ENCODE data around the gene RUNX1.
"Not testable (repeated sequence)": the region's sequence is repeated elsewhere in the genome, so short reads cannot be mapped to it uniquely, and the experiment has no call there.

Gene RUNX1

DNA sequence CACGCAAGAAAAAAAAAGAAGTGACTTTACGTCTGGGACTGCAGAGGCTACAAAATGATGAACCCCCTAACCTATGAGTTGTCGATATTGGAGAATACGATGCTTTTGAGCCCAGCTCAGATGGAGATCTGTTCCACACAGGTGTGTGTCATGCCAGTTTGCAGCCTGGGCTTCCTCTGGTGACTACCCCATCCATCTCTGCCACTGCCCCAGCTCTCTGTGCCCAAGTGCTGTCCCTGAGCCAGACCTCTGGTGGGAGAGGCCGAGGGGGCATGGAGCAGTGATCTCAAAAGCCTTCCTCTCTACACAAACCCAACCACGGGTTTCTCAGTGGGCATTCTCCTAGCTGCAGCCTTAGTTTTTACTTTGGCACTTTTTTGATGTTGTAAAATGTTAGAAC is 239.3 kb downstream of the RUNX1 start:
- peak overlapping the region; percentile 52 for H3K27ac ChIP-seq (ENCODE audit: insufficient read depth, low read length, poor library complexity, severe bottlenecking)
- no peak overlapping the region for H3K4me3 ChIP-seq (ENCODE audit: insufficient read depth, low read depth, low read length, poor library complexity, severe bottlenecking)
- no peaks in the 10 kb centered on the region for H3K9me3 ChIP-seq (ENCODE audit: control insufficient read depth, low read length)
- no peaks in the 10 kb centered on the region for H3K27me3 ChIP-seq (replicated peaks; ENCODE audit: control insufficient read depth, insufficient read depth, low read length, poor library complexity, severe bottlenecking)
- H3K4me1 ChIP-seq (ENCODE audit: control insufficient read depth, insufficient read depth, low read length, poor library complexity, severe bottlenecking): peaks cover 60% of the 10 kb centered on the region
- peaks cover 22% of the 10 kb centered on the region for H3K36me3 ChIP-seq (ENCODE audit: control insufficient read depth, insufficient read depth, low read length)
- DNase-seq: no peak

DNA sequence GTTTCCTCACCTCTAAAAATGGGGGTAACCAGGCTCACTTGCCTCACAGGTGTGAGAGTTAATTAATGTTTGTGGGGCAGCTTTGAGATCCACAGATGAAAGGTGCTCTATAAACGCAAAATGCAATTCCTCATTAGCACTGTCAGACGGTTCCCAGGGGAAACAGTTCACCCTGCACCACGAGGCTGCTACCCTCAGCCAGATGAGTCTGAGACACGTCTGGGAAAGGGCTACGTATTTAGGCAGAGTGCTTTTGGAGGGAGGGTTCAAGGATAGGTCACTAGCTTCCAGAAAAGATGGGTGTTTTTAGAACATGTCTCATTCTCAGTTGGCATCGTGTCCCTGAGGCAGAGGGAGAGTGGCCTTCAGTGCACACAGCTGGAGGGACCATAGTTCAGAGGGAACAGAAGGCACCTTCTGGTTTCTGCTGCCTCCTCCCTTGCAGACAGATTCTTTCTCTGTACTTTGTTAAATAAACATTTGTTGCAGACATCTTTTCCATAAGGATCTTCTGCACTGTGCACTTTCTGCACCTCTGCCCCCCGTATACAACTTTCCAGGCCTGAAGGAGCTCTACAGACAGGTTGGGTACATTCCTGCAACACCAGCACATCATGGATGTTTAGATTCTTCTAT is 240.4 kb downstream of the RUNX1 start:
- no peaks in the 10 kb centered on the region for H3K27me3 ChIP-seq (replicated peaks; ENCODE audit: control insufficient read depth, insufficient read depth, low read length, poor library complexity, severe bottlenecking)
- no peak for DNase-seq
- no peak overlapping the region for H3K4me3 ChIP-seq (ENCODE audit: insufficient read depth, low read depth, low read length, poor library complexity, severe bottlenecking)
- peaks cover 20% of the 10 kb centered on the region for H3K36me3 ChIP-seq (ENCODE audit: control insufficient read depth, insufficient read depth, low read length)
- H3K9me3 ChIP-seq (ENCODE audit: control insufficient read depth, low read length): no peaks in the 10 kb centered on the region
- H3K4me1 ChIP-seq (ENCODE audit: control insufficient read depth, insufficient read depth, low read length, poor library complexity, severe bottlenecking): peaks cover 60% of the 10 kb centered on the region
- H3K27ac ChIP-seq (ENCODE audit: insufficient read depth, low read length, poor library complexity, severe bottlenecking): peak overlapping the region; percentile 52

DNA sequence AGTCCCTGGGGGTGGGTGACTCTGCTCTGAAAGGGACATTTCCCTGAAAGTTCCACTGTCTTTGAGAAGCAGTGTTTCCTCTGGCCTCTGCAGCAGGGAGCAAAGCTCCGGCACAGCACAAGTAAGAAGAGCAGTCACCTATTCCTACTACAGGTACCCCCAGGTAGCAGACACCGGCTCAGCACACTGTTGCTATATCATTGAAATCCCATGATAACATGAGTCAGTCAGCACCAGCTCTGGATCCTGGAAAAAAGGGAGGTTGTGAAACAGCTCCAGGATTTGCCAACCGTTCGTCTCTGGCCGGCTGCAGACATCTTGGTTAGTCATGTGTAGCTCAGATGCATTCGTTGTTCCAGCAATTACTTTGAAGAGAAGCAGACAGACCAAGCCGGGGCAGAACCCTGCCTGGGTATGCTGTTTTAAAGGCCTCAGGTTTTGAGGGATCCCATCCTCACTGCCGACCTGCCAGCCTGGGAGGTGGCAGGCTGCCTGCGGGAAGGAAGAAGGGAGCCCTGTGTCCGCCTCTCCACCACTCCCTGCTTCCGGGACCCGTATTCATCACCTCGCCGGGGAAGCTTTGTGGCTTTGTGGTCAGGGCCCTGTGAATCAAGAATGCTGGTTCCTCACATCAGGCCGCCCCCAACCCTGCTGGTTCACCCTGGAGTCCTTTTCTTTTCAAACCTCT is 241.1 kb downstream of the RUNX1 start:
- peaks cover 13% of the 10 kb centered on the region for H3K36me3 ChIP-seq (ENCODE audit: control insufficient read depth, insufficient read depth, low read length)

DNA sequence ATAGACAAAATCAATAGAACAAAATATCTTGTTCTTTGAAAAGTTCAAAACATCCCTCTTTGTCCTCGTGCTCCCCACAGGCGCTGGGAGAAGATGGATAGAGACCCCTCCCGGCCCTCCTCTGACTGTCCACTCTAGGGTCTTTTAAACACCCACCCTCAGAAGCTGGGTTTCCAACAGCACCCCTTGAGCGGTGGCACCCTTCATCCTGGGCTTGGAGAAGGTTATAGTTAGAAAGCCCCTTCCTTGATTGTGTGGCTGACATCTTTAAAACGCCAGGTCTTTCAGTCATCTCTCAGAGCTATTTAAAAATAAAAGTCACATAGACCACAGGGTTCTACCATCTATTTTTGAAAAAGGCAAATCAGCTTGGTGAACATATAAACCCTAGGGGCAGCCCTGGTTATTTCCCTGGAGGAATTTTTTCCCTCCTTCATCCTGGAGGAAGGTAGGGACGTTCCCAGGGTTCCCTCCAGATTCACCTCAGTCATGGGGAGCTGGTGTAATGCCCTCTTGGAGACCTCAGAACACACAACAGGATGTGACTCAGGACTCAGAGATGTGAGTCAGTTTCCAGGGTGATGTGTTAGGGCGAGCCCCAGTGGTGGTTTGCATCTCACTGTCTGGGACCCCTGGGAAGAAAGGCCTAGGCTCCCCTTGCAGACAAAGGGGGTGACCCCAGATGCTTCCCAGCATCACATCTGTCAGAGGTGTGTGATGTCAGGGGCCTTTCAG is 241.8 kb downstream of the RUNX1 start:
- H3K27ac ChIP-seq (ENCODE audit: insufficient read depth, low read length, poor library complexity, severe bottlenecking): peak overlapping the region; percentile 52
- DNase-seq: peak; percentile 31 to 71 (median 58)
- H3K4me3 ChIP-seq (ENCODE audit: insufficient read depth, low read depth, low read length, poor library complexity, severe bottlenecking): no peak overlapping the region
- H3K27me3 ChIP-seq (replicated peaks; ENCODE audit: control insufficient read depth, insufficient read depth, low read length, poor library complexity, severe bottlenecking): no peaks in the 10 kb centered on the region
- H3K4me1 ChIP-seq (ENCODE audit: control insufficient read depth, insufficient read depth, low read length, poor library complexity, severe bottlenecking): peaks cover 52% of the 10 kb centered on the region
- H3K36me3 ChIP-seq (ENCODE audit: control insufficient read depth, insufficient read depth, low read length): peaks cover 13% of the 10 kb centered on the region
- H3K9me3 ChIP-seq (ENCODE audit: control insufficient read depth, low read length): no peaks in the 10 kb centered on the region

More for the DNA sequence above, 241.1 kb downstream of the RUNX1 start:
- Histone ChIP-seq H3K27me3 (replicated peaks; ENCODE audit: control insufficient read depth, insufficient read depth, low read length, poor library complexity, severe bottlenecking) (no peaks in the 10 kb centered on the region), H3K27ac (ENCODE audit: insufficient read depth, low read length, poor library complexity, severe bottlenecking) (peak overlapping the region; percentile 52), H3K9me3 (ENCODE audit: control insufficient read depth, low read length) (no peaks in the 10 kb centered on the region), H3K4me3 (ENCODE audit: insufficient read depth, low read depth, low read length, poor library complexity, severe bottlenecking) (no peak overlapping the region), H3K4me1 (ENCODE audit: control insufficient read depth, insufficient read depth, low read length, poor library complexity, severe bottlenecking) (peaks cover 58% of the 10 kb centered on the region)
- DNase-seq: peak; percentile 39 to 56 (median 48)

DNA sequence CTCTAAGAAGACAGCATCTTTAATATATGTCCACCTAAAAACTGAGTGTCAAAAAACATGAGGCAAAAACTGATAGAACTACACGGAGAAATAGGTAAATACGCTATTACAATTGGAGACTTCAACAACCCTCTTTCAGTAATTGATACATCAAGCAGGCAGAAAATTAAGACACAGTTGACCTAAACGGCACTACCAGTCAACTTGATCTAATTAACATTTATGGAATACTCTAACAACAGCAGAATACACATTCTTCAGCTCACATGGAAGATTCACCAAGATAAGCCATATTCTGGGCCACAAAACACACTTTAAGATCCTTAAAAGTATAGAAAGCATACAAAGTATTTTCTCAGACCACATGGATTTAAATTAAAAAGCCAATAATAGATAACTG is 242.7 kb downstream of the RUNX1 start:
- Histone ChIP-seq H3K27me3 (replicated peaks; ENCODE audit: control insufficient read depth, insufficient read depth, low read length, poor library complexity, severe bottlenecking) (no peaks in the 10 kb centered on the region), H3K9me3 (ENCODE audit: control insufficient read depth, low read length) (no peaks in the 10 kb centered on the region), H3K4me1 (ENCODE audit: control insufficient read depth, insufficient read depth, low read length, poor library complexity, severe bottlenecking) (peaks cover 44% of the 10 kb centered on the region), H3K4me3 (ENCODE audit: insufficient read depth, low read depth, low read length, poor library complexity, severe bottlenecking) (no peak overlapping the region), H3K27ac (ENCODE audit: insufficient read depth, low read length, poor library complexity, severe bottlenecking) (no peak overlapping the region), H3K36me3 (ENCODE audit: control insufficient read depth, insufficient read depth, low read length) (peaks cover 16% of the 10 kb centered on the region)
- DNase-seq: no peak

DNA sequence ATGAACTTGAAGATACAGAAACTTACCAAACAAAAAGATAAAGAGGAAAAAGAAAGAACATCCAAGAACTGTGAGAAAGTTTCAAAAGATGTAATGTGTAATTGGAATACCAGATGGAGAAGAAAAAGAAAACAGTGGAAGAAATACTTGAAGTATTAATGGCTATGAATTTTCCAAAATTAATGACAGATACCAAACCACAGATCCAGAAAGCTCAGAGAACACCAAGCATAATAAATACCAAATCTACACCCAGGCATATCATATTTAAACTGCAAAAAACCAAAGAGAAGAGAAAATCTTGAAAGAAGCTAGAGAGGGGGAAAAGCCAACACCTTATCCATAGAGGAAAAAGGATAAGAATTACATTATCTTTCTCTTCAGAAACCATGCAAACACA is 243.9 kb downstream of the RUNX1 start:
- DNase-seq: no peak
- Histone ChIP-seq H3K36me3 (ENCODE audit: control insufficient read depth, insufficient read depth, low read length) (peaks cover 16% of the 10 kb centered on the region), H3K9me3 (ENCODE audit: control insufficient read depth, low read length) (no peaks in the 10 kb centered on the region), H3K4me3 (ENCODE audit: insufficient read depth, low read depth, low read length, poor library complexity, severe bottlenecking) (no peak overlapping the region), H3K27ac (ENCODE audit: insufficient read depth, low read length, poor library complexity, severe bottlenecking) (no peak overlapping the region), H3K27me3 (replicated peaks; ENCODE audit: control insufficient read depth, insufficient read depth, low read length, poor library complexity, severe bottlenecking) (no peaks in the 10 kb centered on the region), H3K4me1 (ENCODE audit: control insufficient read depth, insufficient read depth, low read length, poor library complexity, severe bottlenecking) (peaks cover 32% of the 10 kb centered on the region)

DNA sequence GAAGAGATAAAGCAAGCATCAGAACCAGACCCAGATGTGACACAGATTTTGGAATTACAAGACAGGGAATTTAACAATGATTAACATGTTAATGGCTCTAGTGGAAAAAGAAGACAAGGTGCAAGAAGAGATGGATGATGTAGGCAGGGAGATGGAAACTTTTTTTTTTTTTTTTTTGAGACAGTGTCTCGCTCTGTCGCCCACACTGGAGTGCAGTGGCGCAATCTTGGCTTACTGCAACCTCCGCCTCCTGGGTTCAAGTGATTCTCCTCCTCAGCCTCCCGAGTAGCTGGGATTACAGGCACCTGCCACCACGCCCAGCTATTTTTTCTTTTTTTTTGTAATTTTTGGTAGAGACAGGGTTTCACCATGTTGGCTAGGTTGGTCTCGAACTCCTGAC is 244.5 kb downstream of the RUNX1 start:
- not testable (repeated sequence) for H3K9me3 ChIP-seq (ENCODE audit: control insufficient read depth, low read length); DNase-seq; H3K27me3 ChIP-seq (replicated peaks; ENCODE audit: control insufficient read depth, insufficient read depth, low read length, poor library complexity, severe bottlenecking); H3K4me3 ChIP-seq (ENCODE audit: insufficient read depth, low read depth, low read length, poor library complexity, severe bottlenecking)
- Histone ChIP-seq H3K4me1 (ENCODE audit: control insufficient read depth, insufficient read depth, low read length, poor library complexity, severe bottlenecking) (peaks cover 26% of the 10 kb centered on the region), H3K27ac (ENCODE audit: insufficient read depth, low read length, poor library complexity, severe bottlenecking) (peak overlapping the region; percentile 5), H3K36me3 (ENCODE audit: control insufficient read depth, insufficient read depth, low read length) (peaks cover 21% of the 10 kb centered on the region)

DNA sequence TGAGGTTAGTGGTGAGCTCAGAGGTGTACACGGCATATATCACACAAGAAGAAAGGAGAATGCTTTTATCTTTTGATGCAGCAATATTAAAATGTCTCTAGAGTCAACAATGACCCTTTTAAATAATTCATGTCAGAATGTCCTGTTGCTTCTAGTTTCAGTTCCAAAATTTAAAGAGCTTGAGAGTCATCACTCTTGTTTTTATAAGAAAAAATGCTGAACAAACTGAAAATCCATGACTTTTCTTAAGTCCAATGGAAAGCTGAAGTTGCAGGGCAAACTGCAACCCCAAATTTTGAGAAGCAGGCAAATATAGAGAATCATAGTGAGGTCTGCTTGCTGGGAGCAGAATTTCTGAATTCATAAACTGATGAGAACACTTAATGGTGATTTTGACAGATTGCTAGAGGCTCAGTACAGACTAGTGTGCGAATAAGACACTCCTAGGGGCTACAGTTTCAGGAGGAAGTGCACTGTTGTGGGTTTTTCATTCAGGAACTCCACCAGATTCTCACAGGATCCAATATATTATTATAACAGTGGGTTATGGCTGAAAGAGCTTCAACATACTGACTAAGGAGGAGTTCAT is 245.2 kb downstream of the RUNX1 start:
- peaks cover 29% of the 10 kb centered on the region for H3K36me3 ChIP-seq (ENCODE audit: control insufficient read depth, insufficient read depth, low read length)
- no peaks in the 10 kb centered on the region for H3K9me3 ChIP-seq (ENCODE audit: control insufficient read depth, low read length)
- peak overlapping the region; percentile 5 for H3K27ac ChIP-seq (ENCODE audit: insufficient read depth, low read length, poor library complexity, severe bottlenecking)
- H3K4me1 ChIP-seq (ENCODE audit: control insufficient read depth, insufficient read depth, low read length, poor library complexity, severe bottlenecking): peaks cover 19% of the 10 kb centered on the region
- no peaks in the 10 kb centered on the region for H3K27me3 ChIP-seq (replicated peaks; ENCODE audit: control insufficient read depth, insufficient read depth, low read length, poor library complexity, severe bottlenecking)
- no peak overlapping the region for H3K4me3 ChIP-seq (ENCODE audit: insufficient read depth, low read depth, low read length, poor library complexity, severe bottlenecking)
- DNase-seq: no peak

DNA sequence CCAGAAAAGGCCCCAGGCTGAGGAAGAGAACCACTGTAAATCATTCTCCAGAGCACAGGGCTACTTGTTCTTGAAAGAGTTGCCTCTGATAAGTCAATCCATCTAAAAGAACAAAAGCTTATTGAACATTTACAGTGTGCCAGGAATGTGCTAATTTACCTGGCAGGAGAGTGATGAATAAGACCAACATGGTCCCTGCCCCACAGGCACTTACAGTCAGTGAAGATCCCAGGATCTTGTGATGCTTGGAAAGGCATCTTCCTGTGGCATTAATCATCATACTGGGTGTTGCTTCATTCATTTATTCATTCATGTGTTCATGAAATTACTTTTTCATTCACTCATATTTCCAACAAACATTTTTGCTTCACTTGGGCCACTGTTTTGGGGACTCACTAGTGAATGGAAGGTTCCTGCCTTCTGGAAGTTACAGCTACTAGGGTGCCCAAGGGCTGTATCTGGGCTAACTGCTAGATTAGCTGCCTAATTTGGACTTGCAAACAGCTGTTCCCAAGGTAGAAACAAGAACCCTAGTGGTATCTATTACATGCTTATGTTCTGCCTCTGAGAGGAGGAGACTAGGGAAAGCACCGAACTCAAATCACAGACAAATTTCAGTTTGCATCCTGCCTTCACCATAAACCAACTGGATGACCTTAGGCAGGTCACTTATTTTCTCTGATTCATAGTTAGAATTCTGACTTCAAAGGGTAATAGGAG is 246.8 kb downstream of the RUNX1 start:
- no peak overlapping the region for H3K27ac ChIP-seq (ENCODE audit: insufficient read depth, low read length, poor library complexity, severe bottlenecking)
- no peak for DNase-seq

More for the DNA sequence above, 246.8 kb downstream of the RUNX1 start:
- H3K4me1 ChIP-seq (ENCODE audit: control insufficient read depth, insufficient read depth, low read length, poor library complexity, severe bottlenecking): peaks cover 4% of the 10 kb centered on the region
- H3K27me3 ChIP-seq (replicated peaks; ENCODE audit: control insufficient read depth, insufficient read depth, low read length, poor library complexity, severe bottlenecking): no peaks in the 10 kb centered on the region
- H3K36me3 ChIP-seq (ENCODE audit: control insufficient read depth, insufficient read depth, low read length): peaks cover 38% of the 10 kb centered on the region
- no peak overlapping the region for H3K4me3 ChIP-seq (ENCODE audit: insufficient read depth, low read depth, low read length, poor library complexity, severe bottlenecking)
- no peaks in the 10 kb centered on the region for H3K9me3 ChIP-seq (ENCODE audit: control insufficient read depth, low read length)
